G401.6 (cell line): Measurements from ENCODE around the gene NECAB2.

Experiments
- FAIRE-seq: peaks from 2 replicates; lab custom pipeline; 2012; peaks lifted over from hg19 to GRCh38; lab: Jason Lieb, UNC

Gene NECAB2

GRCh38 chr16:83952940-83953795 is 14.9 kb upstream of the NECAB2 start, which contains the start of gene OSGIN1:
OSGIN1 (plus strand) TSS chr16:83953240; CDS start chr16:83957672, 4,432 bp downstream.
- FAIRE-seq, result no peak

GRCh38 chr16:83953796-83954576 is 14.1 kb upstream of the NECAB2 start:
- FAIRE-seq, result no peak

GRCh38 chr16:83954577-83955016 is 13.4 kb upstream of the NECAB2 start:
- no peak for FAIRE-seq

GRCh38 chr16:83955218-83956130 is 12.6 kb upstream of the NECAB2 start:
- FAIRE-seq, result no peak

- no peak for FAIRE-seq
These were observed 11.4 kb upstream of the NECAB2 start for GRCh38 chr16:83956336-83957289.

- no peak for FAIRE-seq
These were observed 10.7 kb upstream of the NECAB2 start for GRCh38 chr16:83957296-83957855.

GRCh38 chr16:83958137-83958845 is 9.8 kb upstream of the NECAB2 start:
- no peak for FAIRE-seq

GRCh38 chr16:83958846-83959565 is 9.0 kb upstream of the NECAB2 start:
- no peak for FAIRE-seq

GRCh38 chr16:83959656-83960434 is 8.2 kb upstream of the NECAB2 start:
- FAIRE-seq, result no peak

- no peak for FAIRE-seq
These were observed 7.4 kb upstream of the NECAB2 start for GRCh38 chr16:83960521-83961249.

GRCh38 chr16:83961591-83961990 is 6.5 kb upstream of the NECAB2 start:
- FAIRE-seq, result no peak

- FAIRE-seq, result no peak
These were observed 4.5 kb upstream of the NECAB2 start for GRCh38 chr16:83963277-83964119.

GRCh38 chr16:83964684-83965443 is 3.2 kb upstream of the NECAB2 start:
- no peak for FAIRE-seq

GRCh38 chr16:83965444-83966152 is 2.4 kb upstream of the NECAB2 start:
- no peak for FAIRE-seq

GRCh38 chr16:83966153-83966696 is 1.8 kb upstream of the NECAB2 start:
- FAIRE-seq, result no peak
